Stomach (tissue), 9 donors: ENCODE measurements around the gene FAM53C. TPM values are rescaled to one million over a fixed set of nuclear protein-coding genes. Genes with fewer than 3 reads are reported as not detected.

Experiments used
- DNase-seq, 2 donors: peaks; one replicate each; pipeline versions ENCODE4 v3.0.0 to v3.0.0-alpha.2; 2013 to 2019
- H3K27ac ChIP-seq, 5 donors: fragments of 200-600 bp in 4 of 5; sonication (generic) in 4 of 5; one replicate each; pipeline ENCODE4 v1.5.1; 2013 to 2019; ENCODE audit warnings: mild to moderate bottlenecking in 1 of 5, moderate library complexity in 1 of 5
- H3K27me3 ChIP-seq, 3 donors: fragments of 200-600 bp; sonication (generic); one replicate each; pipeline ENCODE4 v1.5.1; 2017 to 2019; ENCODE audit warnings: mixed run types in 1 of 3
- H3K36me3 ChIP-seq, 4 donors: fragments of 200-600 bp; sonication (generic); 1 replicate in 3 of 4; 2 replicates in 1 of 4; pipeline ENCODE4 v1.5.1; 2016 to 2019
- H3K4me1 ChIP-seq, 4 donors: fragments of 200-600 bp; sonication (generic); one replicate each; pipeline ENCODE4 v1.5.1; 2016 to 2019
- H3K4me3 ChIP-seq, 4 donors: fragments of 200-600 bp; sonication (generic) in 3 of 4; one replicate each; pipeline ENCODE4 v1.5.1; 2016 to 2019; ENCODE audit warnings: mild to moderate bottlenecking in 1 of 4
- H3K9me3 ChIP-seq, 4 donors: fragments of 200-600 bp; sonication (generic); one replicate each; pipeline ENCODE4 v1.5.1; 2016 to 2019
- CTCF ChIP-seq, 7 experiments: fragments of 450-650 bp in 4 of 7; fragments of 200-600 bp in 3 of 7; sonication (generic) in 3 of 7; IDR thresholded peaks; one replicate each; pipeline ENCODE4 v1.5.1; 2016 to 2019; ENCODE audit warnings: antibody characterized with exemption in 7 of 7, control low read depth in 2 of 7, mild to moderate bottlenecking in 1 of 7
- EP300 ChIP-seq: sonication (generic); formaldehyde crosslinking; IDR thresholded peaks from one replicate; pipeline ENCODE4 v1.6.1; 2017; ENCODE audit warnings: antibody characterized with exemption
- POLR2A ChIP-seq, 4 donors: fragments of 450-650 bp; IDR thresholded peaks; one replicate each; pipeline ENCODE4 v1.6.1; 2016; ENCODE audit warnings: antibody characterized with exemption in 4 of 4, control low read depth in 2 of 4, mild to moderate bottlenecking in 1 of 4, moderate library complexity in 1 of 4
- POLR2AphosphoS5 ChIP-seq, 3 donors: sonication (generic); formaldehyde crosslinking; IDR thresholded peaks; one replicate each; pipeline ENCODE4 v1.6.1; 2016; ENCODE audit warnings: antibody characterized with exemption in 3 of 3
- WGBS, 5 donors: extraction: QIAGEN DNeasy Blood & Tissue Kit in 3 of 5; methylation state at CpG; one replicate each; pipeline versions ENCODE4 v1.1.5 to v1.1.7; 2013 to 2018; 5-methylcytosine and 5-hydroxymethylcytosine counted together
- intact Hi-C: fragments of 100-400 bp; cut with DNase I; formaldehyde crosslinking; loops from one replicate; pipeline ENCODE4 v1.15.1; 2023; ENCODE audit warnings: low total_unique reads
- polyA plus RNA-seq, 3 donors: library from polyadenylated mRNA; stranded (reverse); fragments of 200-250 nt; gene quantifications; one replicate each; pipeline ENCODE4 v1.2.3, GENCODE V29; 2013
- total RNA-seq, 5 donors: library from RNA; depleted of rRNA; stranded (reverse); fragments of >200 nt; gene quantifications; one replicate each; pipeline versions ENCODE4 v1.1.0 to v1.2.3, GENCODE V29; 2014 to 2016
- donor health status: healthy with polysubstance abuse.
- donor health status: Bipolar disorder and iron deficiency.
- donor health status: healthy.

FAM53C gene
- total and polyA plus RNA-seq, 8 donors, result 0.29 to 43.3 (median 15.3) TPM

GRCh38 chr5:138353560-138354080, 15.6 kb downstream of the FAM53C start:
- Histone ChIP-seq H3K27ac (peak overlapping the region; percentile 96 to 99 (median 98)), H3K9me3 (peaks cover 0 to 6% (median 0%) of the 10 kb centered on the region in 4 donors), H3K36me3 (peaks cover 3 to 15% (median 8%) of the 10 kb centered on the region in 4 donors), H3K4me1 (peaks cover 16 to 42% (median 28%) of the 10 kb centered on the region in 4 donors), H3K4me3 (peak overlapping the region; percentile 82 to 92 (median 88)), H3K27me3 (no peaks in the 10 kb centered on the region)
- WGBS, 5 donors, result 0 to 2% (median 2%) methylated on average over 10 to 11 of the region's 11 CpGs
- TF ChIP-seq POLR2A (IDR thresholded peaks at IDR 0.05), result no peak
- TF ChIP-seq POLR2AphosphoS5 (IDR thresholded peaks at IDR 0.05), result no peak
- no peak for TF ChIP-seq EP300
- no peak for TF ChIP-seq CTCF (IDR thresholded peaks at IDR 0.05)
- intact Hi-C loops, result no loop called here
- no peak for DNase-seq

GRCh38 chr5:138354387-138354786, 16.3 kb downstream of the FAM53C start:
- no peak for TF ChIP-seq POLR2A (IDR thresholded peaks at IDR 0.05)
- no peak for TF ChIP-seq POLR2AphosphoS5 (IDR thresholded peaks at IDR 0.05)
- TF ChIP-seq EP300, result no peak
- TF ChIP-seq CTCF (IDR thresholded peaks at IDR 0.05), result no peak
- H3K9me3 ChIP-seq, result peaks cover 0 to 6% (median 0%) of the 10 kb centered on the region in 4 donors
- peak overlapping the region in 4 of 5 donors; percentile 96 to 99 (median 98) for H3K27ac ChIP-seq
- peaks cover 16 to 42% (median 28%) of the 10 kb centered on the region in 4 donors for H3K4me1 ChIP-seq
- no peaks in the 10 kb centered on the region for H3K27me3 ChIP-seq
- H3K4me3 ChIP-seq, result peak overlapping the region; percentile 82 to 92 (median 88)
- intact Hi-C loops, result no loop called here
- DNase-seq, result no peak
- 11 to 18% (median 17%) methylated on average over 5 of the region's 5 CpGs for WGBS, 5 donors
- H3K36me3 ChIP-seq, result peaks cover 0 to 8% (median 2%) of the 10 kb centered on the region in 4 donors

GRCh38 chr5:138354926-138355378, 16.9 kb downstream of the FAM53C start:
- Histone ChIP-seq H3K36me3 (peaks cover 0 to 2% (median 0%) of the 10 kb centered on the region in 4 donors), H3K27ac (peak overlapping the region in 3 of 5 donors; percentile 98 to 99 (median 99)), H3K4me1 (peaks cover 18 to 48% (median 30%) of the 10 kb centered on the region in 4 donors), H3K27me3 (no peaks in the 10 kb centered on the region), H3K9me3 (peaks cover 0 to 6% (median 0%) of the 10 kb centered on the region in 4 donors), H3K4me3 (peak overlapping the region in 2 of 4 donors; percentile 82 to 92)
- intact Hi-C loops, result no loop called here
- DNase-seq, result peak in 1 of 2 donors; percentile 75
- 19 to 28% (median 26%) methylated on average over 6 of the region's 6 CpGs for WGBS, 5 donors
- TF ChIP-seq POLR2AphosphoS5 (IDR thresholded peaks at IDR 0.05), result no peak
- no peak for TF ChIP-seq CTCF (IDR thresholded peaks at IDR 0.05)
- no peak for TF ChIP-seq EP300
- TF ChIP-seq POLR2A (IDR thresholded peaks at IDR 0.05), result no peak

- no peak for DNase-seq
- H3K36me3 ChIP-seq, result peaks cover 0 to 4% (median 0%) of the 10 kb centered on the region in 4 donors
- 51 to 67% (median 61%) methylated on average over 3 of the region's 3 CpGs for WGBS, 5 donors
- H3K27ac ChIP-seq, result no peak overlapping the region
- TF ChIP-seq CTCF (IDR thresholded peaks at IDR 0.05), result no peak
- H3K4me1 ChIP-seq, result peaks cover 12 to 59% (median 34%) of the 10 kb centered on the region in 4 donors
- no peak overlapping the region for H3K4me3 ChIP-seq
- no peaks in the 10 kb centered on the region for H3K9me3 ChIP-seq
- H3K27me3 ChIP-seq, result no peaks in the 10 kb centered on the region
- intact Hi-C loops, result no loop called here
These were observed 21.6 kb downstream of the FAM53C start for GRCh38 chr5:138359621-138360020.
